ENCODE measurements around the gene NFILZ.

GRCh38 chr19:8629996-8630683 is at the start of gene NFILZ:
- no peak for TF ChIP-seq POLR2A (IDR thresholded peaks at IDR 0.05)
- no peak for TF ChIP-seq CTCF (IDR thresholded peaks at IDR 0.05)
